ENCODE measurements around the gene ANGPTL1. TPM values are rescaled to one million over a fixed set of nuclear protein-coding genes. Genes with fewer than 3 reads are reported as not detected.

Gene ANGPTL1
- polyA plus RNA-seq, 1 donor from 2014 or later, result not detected

DNA sequence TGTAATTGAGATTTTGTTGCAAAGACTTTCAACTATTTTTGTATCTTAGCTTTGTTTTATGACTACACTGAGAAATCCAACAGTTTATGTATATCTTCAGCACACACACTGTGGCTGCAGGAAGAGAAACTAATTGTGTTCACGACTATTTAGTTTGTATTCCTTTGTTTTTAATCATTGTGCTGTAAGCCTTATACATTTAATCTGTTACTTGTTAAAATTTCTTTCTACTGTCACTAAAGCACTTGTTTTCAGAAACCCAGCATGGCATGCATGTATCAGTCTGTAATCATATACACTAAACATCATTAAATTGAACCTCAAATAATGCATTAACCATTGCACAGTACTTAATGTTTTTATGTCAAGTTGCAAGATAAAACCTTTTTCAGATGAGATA lies 656 bp downstream of the ANGPTL1 start:
- Histone ChIP-seq H3K9me3 (ENCODE audit: low read length) (no peaks in the 10 kb centered on the region), H3K4me3 (ENCODE audit: low read length) (no peak overlapping the region), H3K9ac (ENCODE audit: low read length) (no peak overlapping the region), H3K79me2 (replicated peaks; ENCODE audit: insufficient read depth, low read length) (no peaks in the 10 kb centered on the region), H3K27me3 (ENCODE audit: insufficient read depth, low read depth, low read length) (no peaks in the 10 kb centered on the region), H3K4me2 (ENCODE audit: low read length) (no peak overlapping the region), H4K20me1 (ENCODE audit: insufficient read depth) (no peaks in the 10 kb centered on the region), H3K36me3 (ENCODE audit: insufficient read depth, low read length) (no peaks in the 10 kb centered on the region), H2AFZ (ENCODE audit: low read depth, low read length) (no peak overlapping the region), H3K9me2 (ENCODE audit: insufficient read depth, low read length) (no peaks in the 10 kb centered on the region), H3F3A (ENCODE audit: insufficient read depth, low read length, poor library complexity, severe bottlenecking) (no peaks in the 10 kb centered on the region), H3K27ac (ENCODE audit: low read length) (no peak overlapping the region)
- TF ChIP-seq EP300 (conservative IDR thresholded peaks at IDR 0.05; ENCODE audit: poor library complexity, severe bottlenecking) (no peak), MXI1 (conservative IDR thresholded peaks at IDR 0.05; ENCODE audit: poor library complexity, severe bottlenecking) (no peak), TAF1 (IDR thresholded peaks at IDR 0.05; ENCODE audit: low read depth) (no peak), RAD21 (conservative IDR thresholded peaks at IDR 0.05) (no peak), POLR2AphosphoS5 (IDR thresholded peaks at IDR 0.05) (no peak), SMC3 (conservative IDR thresholded peaks at IDR 0.05; ENCODE audit: poor library complexity) (no peak), EZH2 (IDR thresholded peaks at IDR 0.05; ENCODE audit: borderline replicate concordance, insufficient read depth, low read length, poor library complexity, severe bottlenecking) (no peak)
- TF ChIP-seq, protein P1, sequence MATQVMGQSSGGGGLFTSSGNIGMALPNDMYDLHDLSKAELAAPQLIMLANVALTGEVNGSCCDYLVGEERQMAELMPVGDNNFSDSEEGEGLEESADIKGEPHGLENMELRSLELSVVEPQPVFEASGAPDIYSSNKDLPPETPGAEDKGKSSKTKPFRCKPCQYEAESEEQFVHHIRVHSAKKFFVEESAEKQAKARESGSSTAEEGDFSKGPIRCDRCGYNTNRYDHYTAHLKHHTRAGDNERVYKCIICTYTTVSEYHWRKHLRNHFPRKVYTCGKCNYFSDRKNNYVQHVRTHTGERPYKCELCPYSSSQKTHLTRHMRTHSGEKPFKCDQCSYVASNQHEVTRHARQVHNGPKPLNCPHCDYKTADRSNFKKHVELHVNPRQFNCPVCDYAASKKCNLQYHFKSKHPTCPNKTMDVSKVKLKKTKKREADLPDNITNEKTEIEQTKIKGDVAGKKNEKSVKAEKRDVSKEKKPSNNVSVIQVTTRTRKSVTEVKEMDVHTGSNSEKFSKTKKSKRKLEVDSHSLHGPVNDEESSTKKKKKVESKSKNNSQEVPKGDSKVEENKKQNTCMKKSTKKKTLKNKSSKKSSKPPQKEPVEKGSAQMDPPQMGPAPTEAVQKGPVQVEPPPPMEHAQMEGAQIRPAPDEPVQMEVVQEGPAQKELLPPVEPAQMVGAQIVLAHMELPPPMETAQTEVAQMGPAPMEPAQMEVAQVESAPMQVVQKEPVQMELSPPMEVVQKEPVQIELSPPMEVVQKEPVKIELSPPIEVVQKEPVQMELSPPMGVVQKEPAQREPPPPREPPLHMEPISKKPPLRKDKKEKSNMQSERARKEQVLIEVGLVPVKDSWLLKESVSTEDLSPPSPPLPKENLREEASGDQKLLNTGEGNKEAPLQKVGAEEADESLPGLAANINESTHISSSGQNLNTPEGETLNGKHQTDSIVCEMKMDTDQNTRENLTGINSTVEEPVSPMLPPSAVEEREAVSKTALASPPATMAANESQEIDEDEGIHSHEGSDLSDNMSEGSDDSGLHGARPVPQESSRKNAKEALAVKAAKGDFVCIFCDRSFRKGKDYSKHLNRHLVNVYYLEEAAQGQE (IDR thresholded peaks at IDR 0.05; ENCODE audit: borderline replicate concordance), result no peak
- TF ChIP-seq, protein P2, sequence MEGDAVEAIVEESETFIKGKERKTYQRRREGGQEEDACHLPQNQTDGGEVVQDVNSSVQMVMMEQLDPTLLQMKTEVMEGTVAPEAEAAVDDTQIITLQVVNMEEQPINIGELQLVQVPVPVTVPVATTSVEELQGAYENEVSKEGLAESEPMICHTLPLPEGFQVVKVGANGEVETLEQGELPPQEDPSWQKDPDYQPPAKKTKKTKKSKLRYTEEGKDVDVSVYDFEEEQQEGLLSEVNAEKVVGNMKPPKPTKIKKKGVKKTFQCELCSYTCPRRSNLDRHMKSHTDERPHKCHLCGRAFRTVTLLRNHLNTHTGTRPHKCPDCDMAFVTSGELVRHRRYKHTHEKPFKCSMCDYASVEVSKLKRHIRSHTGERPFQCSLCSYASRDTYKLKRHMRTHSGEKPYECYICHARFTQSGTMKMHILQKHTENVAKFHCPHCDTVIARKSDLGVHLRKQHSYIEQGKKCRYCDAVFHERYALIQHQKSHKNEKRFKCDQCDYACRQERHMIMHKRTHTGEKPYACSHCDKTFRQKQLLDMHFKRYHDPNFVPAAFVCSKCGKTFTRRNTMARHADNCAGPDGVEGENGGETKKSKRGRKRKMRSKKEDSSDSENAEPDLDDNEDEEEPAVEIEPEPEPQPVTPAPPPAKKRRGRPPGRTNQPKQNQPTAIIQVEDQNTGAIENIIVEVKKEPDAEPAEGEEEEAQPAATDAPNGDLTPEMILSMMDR (IDR thresholded peaks at IDR 0.05; ENCODE audit: poor library complexity, severe bottlenecking), result no peak

DNA sequence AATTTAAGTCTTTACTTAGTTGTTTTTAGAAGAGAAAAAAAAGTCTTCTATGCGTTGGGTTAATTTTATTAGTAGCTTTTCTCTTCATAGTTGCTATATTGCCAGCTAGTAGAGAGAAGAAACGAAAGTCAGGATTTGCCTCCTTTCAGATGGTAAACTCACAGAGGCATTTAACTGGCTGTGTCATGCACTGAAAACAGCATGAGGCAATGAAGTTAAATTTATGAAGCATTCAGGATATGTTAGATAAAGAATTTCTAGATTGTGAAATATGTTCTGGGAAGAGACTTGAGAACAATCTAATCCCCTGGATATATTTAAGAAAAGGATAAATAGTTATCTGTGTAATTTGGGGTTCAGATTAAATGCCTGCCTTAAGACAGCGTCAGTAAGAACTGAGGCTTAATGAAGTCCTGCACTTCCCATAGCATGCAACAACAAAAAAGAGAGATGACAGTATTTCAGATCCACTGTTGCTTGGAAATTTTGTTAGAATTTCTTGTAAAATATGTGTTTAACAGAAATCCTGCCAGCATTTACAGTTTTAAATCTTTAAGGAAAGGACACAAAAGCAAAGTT lies 1.7 kb downstream of the ANGPTL1 start:
- Histone ChIP-seq H3K4me2 (ENCODE audit: low read length) (no peak overlapping the region), H3K27ac (ENCODE audit: low read length) (no peak overlapping the region)

More for the DNA sequence above, 1.7 kb downstream of the ANGPTL1 start:
- Histone ChIP-seq H2AFZ (ENCODE audit: low read depth, low read length) (no peak overlapping the region), H3K27me3 (ENCODE audit: insufficient read depth, low read depth, low read length) (no peaks in the 10 kb centered on the region), H3F3A (ENCODE audit: insufficient read depth, low read length, poor library complexity, severe bottlenecking) (no peaks in the 10 kb centered on the region), H4K20me1 (ENCODE audit: insufficient read depth) (no peaks in the 10 kb centered on the region), H3K9ac (ENCODE audit: low read length) (no peak overlapping the region), H3K36me3 (ENCODE audit: insufficient read depth, low read length) (no peaks in the 10 kb centered on the region), H3K9me2 (ENCODE audit: insufficient read depth, low read length) (no peaks in the 10 kb centered on the region), H3K9me3 (ENCODE audit: low read length) (no peaks in the 10 kb centered on the region), H3K79me2 (replicated peaks; ENCODE audit: insufficient read depth, low read length) (no peaks in the 10 kb centered on the region), H3K4me3 (ENCODE audit: low read length) (no peak overlapping the region)
- TF ChIP-seq, protein P2 (IDR thresholded peaks at IDR 0.05; ENCODE audit: poor library complexity, severe bottlenecking), result no peak
- TF ChIP-seq POLR2AphosphoS5 (IDR thresholded peaks at IDR 0.05), result no peak
- TF ChIP-seq RAD21 (conservative IDR thresholded peaks at IDR 0.05), result no peak
- TF ChIP-seq TAF1 (IDR thresholded peaks at IDR 0.05; ENCODE audit: low read depth), result no peak

Measured in neural cell (in vitro differentiated cells).